Measurements from ENCODE around the gene CFAP92. TPM values are rescaled to one million over a fixed set of nuclear protein-coding genes. Genes with fewer than 3 reads are reported as not detected.

Gene CFAP92
- total and polyA plus RNA-seq, 2 donors (not counting 1 experiment from before 2014, with no cell fraction given): not detected

DNA sequence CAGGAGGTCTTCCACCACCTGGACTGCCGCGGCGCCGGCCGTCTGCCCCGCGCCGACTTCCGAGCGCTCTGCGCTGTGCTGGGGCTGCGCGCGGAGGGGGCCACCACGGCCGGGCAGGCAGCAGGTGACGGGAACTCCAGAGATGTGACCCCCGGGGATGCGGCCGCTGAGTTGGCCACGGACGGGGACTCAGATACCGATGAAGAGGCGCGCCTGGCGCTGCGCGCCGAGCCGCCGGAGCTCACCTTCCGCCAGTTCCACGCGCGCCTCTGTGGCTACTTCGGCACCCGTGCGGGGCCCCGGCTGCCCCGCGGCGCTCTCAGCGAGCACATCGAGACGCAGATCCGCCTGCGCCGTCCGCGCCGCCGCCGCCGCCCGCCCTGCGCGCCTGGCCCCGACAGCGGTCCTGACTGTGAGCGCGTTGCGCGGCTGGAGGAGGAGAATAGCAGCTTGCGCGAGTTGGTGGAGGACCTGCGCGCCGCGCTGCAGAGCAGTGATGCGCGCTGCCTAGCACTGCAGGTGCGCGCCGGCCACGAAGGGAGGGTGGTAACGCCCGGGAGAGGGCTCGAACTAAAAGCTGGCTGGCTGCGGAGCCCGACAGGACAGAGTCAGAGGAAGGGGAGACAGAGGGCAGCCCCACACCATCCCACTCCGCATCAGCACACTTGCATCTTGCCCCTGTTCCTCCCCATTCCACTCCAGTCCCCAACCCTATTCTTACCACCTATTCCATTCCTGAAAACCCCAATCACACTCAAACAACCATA is 8.1 kb upstream of the CFAP92 start:
- peak overlapping the region; percentile 48 for H3K9ac ChIP-seq (ENCODE audit: low read length)
- peak overlapping the region; percentile 53 for H2AFZ ChIP-seq (ENCODE audit: insufficient read depth, low read depth, low read length, poor library complexity, severe bottlenecking)
- peak; percentile 39 for TF ChIP-seq EZH2 (IDR thresholded peaks at IDR 0.05; ENCODE audit: borderline replicate concordance, insufficient read depth, low read depth, low read length, poor library complexity, severe bottlenecking)
- TF ChIP-seq, protein P1, sequence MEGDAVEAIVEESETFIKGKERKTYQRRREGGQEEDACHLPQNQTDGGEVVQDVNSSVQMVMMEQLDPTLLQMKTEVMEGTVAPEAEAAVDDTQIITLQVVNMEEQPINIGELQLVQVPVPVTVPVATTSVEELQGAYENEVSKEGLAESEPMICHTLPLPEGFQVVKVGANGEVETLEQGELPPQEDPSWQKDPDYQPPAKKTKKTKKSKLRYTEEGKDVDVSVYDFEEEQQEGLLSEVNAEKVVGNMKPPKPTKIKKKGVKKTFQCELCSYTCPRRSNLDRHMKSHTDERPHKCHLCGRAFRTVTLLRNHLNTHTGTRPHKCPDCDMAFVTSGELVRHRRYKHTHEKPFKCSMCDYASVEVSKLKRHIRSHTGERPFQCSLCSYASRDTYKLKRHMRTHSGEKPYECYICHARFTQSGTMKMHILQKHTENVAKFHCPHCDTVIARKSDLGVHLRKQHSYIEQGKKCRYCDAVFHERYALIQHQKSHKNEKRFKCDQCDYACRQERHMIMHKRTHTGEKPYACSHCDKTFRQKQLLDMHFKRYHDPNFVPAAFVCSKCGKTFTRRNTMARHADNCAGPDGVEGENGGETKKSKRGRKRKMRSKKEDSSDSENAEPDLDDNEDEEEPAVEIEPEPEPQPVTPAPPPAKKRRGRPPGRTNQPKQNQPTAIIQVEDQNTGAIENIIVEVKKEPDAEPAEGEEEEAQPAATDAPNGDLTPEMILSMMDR (IDR thresholded peaks at IDR 0.05): no peak
- Mint-ChIP-seq H3K4me1 (peaks cover 23% of the 10 kb centered on the region), H3K27me3 (peaks cover 68% of the 10 kb centered on the region), H3K27ac (peak overlapping the region; percentile 27), H3K4me3 (peak overlapping the region; percentile 80), H3K9me3 (ENCODE audit: insufficient read depth) (peaks cover 4% of the 10 kb centered on the region)
- peak overlapping the region; percentile 78 for H3K4me2 ChIP-seq (replicated peaks; ENCODE audit: low read depth, low read length, poor library complexity, severe bottlenecking)
- POLR2A ChIA-PET: no interaction called here
- no peak overlapping the region for H3K27ac ChIP-seq (ENCODE audit: low read length in 2 of 2)
- peaks cover 0 to 20% (median 3%) of the 10 kb centered on the region in 3 donors for H3K9me3 ChIP-seq (ENCODE audit: control extremely low read depth in 1 of 3, control insufficient read depth in 2 of 3, insufficient read depth in 1 of 3, low read length in 2 of 3)
- DNase-seq (peak; percentile 67), ATAC-seq (ENCODE audit: low read depth) (peak; percentile 25)
- H4K20me1 ChIP-seq (ENCODE audit: control insufficient read depth, insufficient read depth, low read length, poor library complexity, severe bottlenecking): no peaks in the 10 kb centered on the region
- CTCF ChIA-PET: interaction anchor here (0.9 kb wide), 1 partner anchor 14 kb away, joined by 4 read pairs; no protein-coding TSS in a partner anchor
- peak overlapping the region in 3 of 5 experiments; percentile 29 to 38 (median 31) for H3K4me3 ChIP-seq (ENCODE audit: control extremely low read depth in 1 of 5, extremely low read depth in 1 of 5, insufficient read depth in 1 of 5, low read depth in 2 of 5, low read length in 4 of 5)
- peaks cover 32 to 33% of the 10 kb centered on the region in 2 donors for H3K4me1 ChIP-seq (ENCODE audit: control insufficient read depth in 2 of 2, insufficient read depth in 2 of 2, low read length in 2 of 2)
- H3K79me2 ChIP-seq (ENCODE audit: control insufficient read depth, insufficient read depth, low read length): no peaks in the 10 kb centered on the region
- 3% methylated on average over 80 of the region's 81 CpGs for WGBS (ENCODE audit: insufficient coverage)
- intact Hi-C loops (cut with micrococcal nuclease): no loop called here
- no peaks in the 10 kb centered on the region for H3K36me3 ChIP-seq (replicated peaks in 1 of 2; ENCODE audit: control extremely low read depth in 1 of 2, control insufficient read depth in 1 of 2, extremely low read depth in 1 of 2, insufficient read depth in 2 of 2, low read length in 1 of 2)
- peaks cover 0 to 74% (median 38%) of the 10 kb centered on the region in 4 experiments for H3K27me3 ChIP-seq (replicated peaks in 1 of 4; ENCODE audit: control extremely low read depth in 1 of 4, control insufficient read depth in 3 of 4, insufficient read depth in 4 of 4, low read length in 3 of 4)

All from B cell (primary cell).